NCI-H82 treated with DMSO at 0.1 percent for 48 hours (cell line): ENCODE data around the gene ADAM19.
"Not testable (repeated sequence)": the region's sequence is repeated elsewhere in the genome, so short reads cannot be mapped to it uniquely, and the experiment has no call there.

ENCODE experiments used
- DNase-seq: peaks from one replicate; lab custom pipeline; 2025; ENCODE audit not compliant: unreplicated experiment; lab: John Stamatoyannopoulos, UW

Gene ADAM19

GRCh38 chr5:157431544-157432200, 143.9 kb downstream of the ADAM19 start:
- DNase-seq, result peak; percentile 33

- DNase-seq, result not testable (repeated sequence)
These were observed 145.7 kb downstream of the ADAM19 start for GRCh38 chr5:157429920-157430319.
